Nephron (organoid): ENCODE data around the gene ARGLU1.

ENCODE experiments used
- H3K27ac Mint-ChIP-seq, 3 experiments: 2 replicates each; pipeline ENCODE4 v1.8.0; 2020; ENCODE audit warnings: mixed read lengths in 3 of 3, mild to moderate bottlenecking in 2 of 3, moderate library complexity in 1 of 3
- H3K27me3 Mint-ChIP-seq: 2 replicates; pipeline ENCODE4 v1.8.0; 2021; ENCODE audit warnings: low read depth, mild to moderate bottlenecking, moderate library complexity, mixed read lengths
- H3K36me3 Mint-ChIP-seq: 2 replicates; pipeline ENCODE4 v1.8.0; 2020; ENCODE audit warnings: low read depth, mixed read lengths
- H3K4me1 Mint-ChIP-seq: 2 replicates; pipeline ENCODE4 v1.8.0; 2020; ENCODE audit warnings: mixed read lengths
- H3K4me3 Mint-ChIP-seq, 3 experiments: 2 replicates each; pipeline ENCODE4 v1.8.0; 2020; ENCODE audit warnings: mild to moderate bottlenecking in 3 of 3, mixed read lengths in 3 of 3, moderate library complexity in 2 of 3
- H3K9me3 Mint-ChIP-seq: 2 replicates; pipeline ENCODE4 v1.8.0; 2020; ENCODE audit warnings: mixed read lengths
- CTCF ChIP-seq, 3 experiments: fragments of 200-600 bp; sonication (generic); IDR thresholded peaks; one replicate each; pipeline ENCODE4 v1.5.0; 2021; ENCODE audit warnings: antibody characterized with exemption in 3 of 3; ENCODE audit not compliant: unreplicated experiment in 3 of 3

Gene ARGLU1

GRCh38 chr13:106513025-106513983, 54.6 kb downstream of the ARGLU1 start:
- TF ChIP-seq CTCF (IDR thresholded peaks at IDR 0.05; ENCODE audit: unreplicated experiment in 3 of 3), result no peak
- Mint-ChIP-seq H3K4me3 (no peak overlapping the region), H3K9me3 (no peaks in the 10 kb centered on the region), H3K4me1 (peaks cover 32% of the 10 kb centered on the region), H3K27me3 (no peaks in the 10 kb centered on the region), H3K36me3 (peaks cover 54% of the 10 kb centered on the region), H3K27ac (peak overlapping the region; percentile 2 to 52 (median 7))

DNA sequence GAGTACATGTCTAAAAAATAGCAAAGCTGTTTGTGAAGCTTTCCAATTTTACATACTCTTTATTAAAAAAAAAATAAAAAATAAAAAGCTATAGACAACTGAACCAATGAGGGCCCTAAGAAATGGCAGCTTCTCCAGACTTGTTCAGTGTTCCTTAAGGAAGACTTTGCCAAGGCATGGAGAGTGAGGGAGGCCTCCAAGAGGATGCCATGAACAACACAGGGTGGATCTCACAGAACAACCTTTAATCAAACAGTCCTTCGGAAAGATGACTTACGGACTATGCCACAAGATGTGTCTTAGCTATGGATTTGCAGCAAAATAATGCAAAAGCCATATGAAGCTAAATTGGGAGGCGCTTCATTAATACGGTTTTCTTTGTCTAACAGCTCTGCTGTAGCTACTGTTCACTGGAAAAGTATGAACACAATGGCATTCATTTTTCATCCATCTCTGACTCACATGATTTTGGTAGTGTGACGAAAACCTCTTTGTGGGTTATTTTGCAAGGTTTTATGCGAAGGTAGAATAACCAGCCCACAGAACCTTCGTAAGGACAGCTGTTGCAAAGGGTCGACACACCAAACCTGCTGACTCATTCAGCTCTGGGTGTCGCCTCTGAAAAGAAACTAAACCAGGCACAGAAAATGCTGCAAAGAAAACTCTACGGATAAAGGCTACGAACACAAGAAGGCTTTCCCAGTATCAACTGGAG, 60.2 kb downstream of the ARGLU1 start:
- H3K36me3 Mint-ChIP-seq, result peaks cover 70% of the 10 kb centered on the region
- H3K27ac Mint-ChIP-seq, result peak overlapping the region; percentile 17 to 74 (median 47)
- TF ChIP-seq CTCF (IDR thresholded peaks at IDR 0.05; ENCODE audit: unreplicated experiment in 3 of 3), result no peak
- no peaks in the 10 kb centered on the region for H3K27me3 Mint-ChIP-seq
- no peaks in the 10 kb centered on the region for H3K9me3 Mint-ChIP-seq
- peak overlapping the region in 1 of 3 experiments; percentile 48 for H3K4me3 Mint-ChIP-seq
- peaks cover 9% of the 10 kb centered on the region for H3K4me1 Mint-ChIP-seq

DNA sequence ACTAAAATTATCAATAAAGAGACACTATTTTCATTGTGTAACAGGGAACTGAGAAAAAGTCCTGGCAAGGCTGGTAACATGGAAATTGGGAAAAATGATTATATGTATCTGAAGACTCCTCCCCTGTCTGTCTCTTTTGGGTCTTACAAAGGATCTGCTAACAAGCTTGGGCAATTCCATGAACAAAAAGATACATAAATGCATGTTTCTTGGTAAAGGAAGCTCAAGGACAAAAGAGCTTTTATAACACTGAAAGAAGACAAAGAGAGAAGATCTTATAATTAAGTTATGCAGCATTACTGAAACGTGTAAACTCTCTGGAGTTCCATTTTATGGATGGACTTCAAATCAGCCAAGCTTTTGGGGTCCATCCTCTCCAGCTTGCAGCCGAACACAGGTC, 61.7 kb downstream of the ARGLU1 start:
- Mint-ChIP-seq H3K27ac (no peak overlapping the region), H3K4me3 (no peak overlapping the region), H3K4me1 (peaks cover 9% of the 10 kb centered on the region), H3K36me3 (peaks cover 69% of the 10 kb centered on the region), H3K9me3 (no peaks in the 10 kb centered on the region), H3K27me3 (no peaks in the 10 kb centered on the region)
- TF ChIP-seq CTCF (IDR thresholded peaks at IDR 0.05; ENCODE audit: unreplicated experiment in 3 of 3), result no peak

- no peaks in the 10 kb centered on the region for H3K9me3 Mint-ChIP-seq
- no peak overlapping the region for H3K4me3 Mint-ChIP-seq
- peaks cover 9% of the 10 kb centered on the region for H3K4me1 Mint-ChIP-seq
- H3K36me3 Mint-ChIP-seq, result peaks cover 66% of the 10 kb centered on the region
- no peak for TF ChIP-seq CTCF (IDR thresholded peaks at IDR 0.05; ENCODE audit: unreplicated experiment in 3 of 3)
- H3K27me3 Mint-ChIP-seq, result no peaks in the 10 kb centered on the region
- peak overlapping the region in 1 of 3 experiments; percentile 41 for H3K27ac Mint-ChIP-seq
These were observed 62.2 kb downstream of the ARGLU1 start for GRCh38 chr13:106505732-106506131.

DNA sequence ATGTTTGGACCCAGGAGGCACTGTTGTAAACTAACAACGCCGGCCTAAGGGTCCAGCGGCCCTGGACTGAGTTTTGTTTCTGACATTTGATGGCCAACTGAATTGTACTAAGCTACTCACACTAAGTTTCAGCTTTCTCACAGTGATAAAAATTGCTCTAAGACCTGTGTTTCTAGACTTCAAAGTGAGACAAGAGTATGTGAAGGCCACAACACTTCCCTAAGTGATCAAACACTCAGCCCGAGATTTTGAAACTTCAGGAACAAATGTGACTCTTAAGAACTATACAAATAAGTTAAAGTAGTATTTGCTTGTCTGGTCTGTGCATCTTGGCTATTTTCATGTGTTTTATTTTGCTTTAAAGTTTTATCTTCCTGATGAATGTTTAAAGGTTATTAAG, 62.6 kb downstream of the ARGLU1 start:
- Mint-ChIP-seq H3K4me1 (peaks cover 9% of the 10 kb centered on the region), H3K4me3 (no peak overlapping the region), H3K27ac (peak overlapping the region in 2 of 3 experiments; percentile 6 to 41), H3K27me3 (no peaks in the 10 kb centered on the region), H3K36me3 (peaks cover 66% of the 10 kb centered on the region), H3K9me3 (no peaks in the 10 kb centered on the region)
- no peak for TF ChIP-seq CTCF (IDR thresholded peaks at IDR 0.05; ENCODE audit: unreplicated experiment in 3 of 3)
